Astrocyte (in vitro differentiated cells and primary cell): ENCODE measurements around the gene MAGIX.

Source experiments
- EZH2 ChIP-seq: IDR thresholded peaks from 2 replicates; pipeline ENCODE4 v1.6.1; 2012; ENCODE audit warnings: mild to moderate bottlenecking, low read length, inconsistent platforms; ENCODE audit not compliant: insufficient read depth
- TF ChIP-seq, protein P1 (sequence below): IDR thresholded peaks from 2 replicates; pipeline ENCODE4 v1.5.1; 2011; ENCODE audit warnings: low read depth, mild to moderate bottlenecking, inconsistent platforms, low read length, moderate library complexity; ENCODE audit not compliant: insufficient read depth

GRCh38 chrX:49193542-49193964 is 31.0 kb downstream of the MAGIX start:
- TF ChIP-seq EZH2: no peak
- TF ChIP-seq, protein P1, sequence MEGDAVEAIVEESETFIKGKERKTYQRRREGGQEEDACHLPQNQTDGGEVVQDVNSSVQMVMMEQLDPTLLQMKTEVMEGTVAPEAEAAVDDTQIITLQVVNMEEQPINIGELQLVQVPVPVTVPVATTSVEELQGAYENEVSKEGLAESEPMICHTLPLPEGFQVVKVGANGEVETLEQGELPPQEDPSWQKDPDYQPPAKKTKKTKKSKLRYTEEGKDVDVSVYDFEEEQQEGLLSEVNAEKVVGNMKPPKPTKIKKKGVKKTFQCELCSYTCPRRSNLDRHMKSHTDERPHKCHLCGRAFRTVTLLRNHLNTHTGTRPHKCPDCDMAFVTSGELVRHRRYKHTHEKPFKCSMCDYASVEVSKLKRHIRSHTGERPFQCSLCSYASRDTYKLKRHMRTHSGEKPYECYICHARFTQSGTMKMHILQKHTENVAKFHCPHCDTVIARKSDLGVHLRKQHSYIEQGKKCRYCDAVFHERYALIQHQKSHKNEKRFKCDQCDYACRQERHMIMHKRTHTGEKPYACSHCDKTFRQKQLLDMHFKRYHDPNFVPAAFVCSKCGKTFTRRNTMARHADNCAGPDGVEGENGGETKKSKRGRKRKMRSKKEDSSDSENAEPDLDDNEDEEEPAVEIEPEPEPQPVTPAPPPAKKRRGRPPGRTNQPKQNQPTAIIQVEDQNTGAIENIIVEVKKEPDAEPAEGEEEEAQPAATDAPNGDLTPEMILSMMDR: no peak
